ENCODE data around the gene SLC35F1. TPM values are rescaled to one million over a fixed set of nuclear protein-coding genes. Genes with fewer than 3 reads are reported as not detected.
"Not testable (repeated sequence)": the region's sequence is repeated elsewhere in the genome, so short reads cannot be mapped to it uniquely, and the experiment has no call there.

SLC35F1 gene
- total RNA-seq, 6 experiments from 2014 or later = 0.12 TPM; not detected in 5

DNA sequence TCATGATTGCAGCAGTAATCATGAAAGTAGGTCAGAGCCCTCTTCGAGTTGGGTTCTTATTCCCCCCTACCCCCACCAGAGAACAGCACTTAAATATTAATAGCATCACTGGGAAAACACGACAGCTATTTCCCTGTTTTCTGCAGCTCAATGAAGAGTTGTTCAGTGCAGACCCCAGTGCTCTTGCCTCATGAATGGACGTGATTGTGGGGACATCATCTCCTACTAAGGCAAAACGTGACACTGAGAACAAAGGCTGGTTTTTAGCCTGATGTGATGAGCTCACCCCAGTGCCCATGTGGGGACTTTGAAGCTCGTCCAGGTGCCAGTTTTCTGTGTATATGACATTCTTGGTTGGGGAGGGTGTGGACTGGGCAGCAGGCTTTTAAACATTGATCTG, 105.9 kb downstream of the SLC35F1 start:
- no peaks in the 10 kb centered on the region for H3K9me3 ChIP-seq
- DNase-seq (no peak), ATAC-seq (no peak)

DNA sequence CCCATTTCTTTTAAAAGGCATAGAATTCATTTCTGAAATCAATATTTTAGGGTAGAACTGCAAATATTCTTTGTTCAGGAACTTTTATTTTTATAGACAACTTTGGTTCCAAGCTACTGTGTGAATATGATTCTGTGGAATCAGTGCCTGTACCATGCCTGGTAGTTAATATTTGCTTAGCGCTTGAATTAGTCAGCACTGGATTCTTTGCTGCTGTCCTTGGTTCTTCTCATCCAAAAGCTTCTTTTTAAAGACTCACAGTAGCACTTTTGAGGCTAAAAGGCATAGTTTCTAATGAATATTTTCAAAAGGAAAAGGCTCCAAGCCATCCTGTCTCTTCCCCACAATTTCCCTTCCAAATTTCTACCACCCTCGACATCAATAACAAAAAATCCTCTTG, 109.5 kb downstream of the SLC35F1 start:
- WGBS (ENCODE audit: insufficient coverage, low coverage, low lambda C conversion rate, missing lambda C conversion rate) = 72% methylated on average over 2 of the region's 2 CpGs
- no peak overlapping the region for H3K27ac ChIP-seq
- H3K4me3 ChIP-seq = no peak overlapping the region
- no peak for TF ChIP-seq POLR2A (IDR thresholded peaks at IDR 0.05)
- TF ChIP-seq, protein P1, sequence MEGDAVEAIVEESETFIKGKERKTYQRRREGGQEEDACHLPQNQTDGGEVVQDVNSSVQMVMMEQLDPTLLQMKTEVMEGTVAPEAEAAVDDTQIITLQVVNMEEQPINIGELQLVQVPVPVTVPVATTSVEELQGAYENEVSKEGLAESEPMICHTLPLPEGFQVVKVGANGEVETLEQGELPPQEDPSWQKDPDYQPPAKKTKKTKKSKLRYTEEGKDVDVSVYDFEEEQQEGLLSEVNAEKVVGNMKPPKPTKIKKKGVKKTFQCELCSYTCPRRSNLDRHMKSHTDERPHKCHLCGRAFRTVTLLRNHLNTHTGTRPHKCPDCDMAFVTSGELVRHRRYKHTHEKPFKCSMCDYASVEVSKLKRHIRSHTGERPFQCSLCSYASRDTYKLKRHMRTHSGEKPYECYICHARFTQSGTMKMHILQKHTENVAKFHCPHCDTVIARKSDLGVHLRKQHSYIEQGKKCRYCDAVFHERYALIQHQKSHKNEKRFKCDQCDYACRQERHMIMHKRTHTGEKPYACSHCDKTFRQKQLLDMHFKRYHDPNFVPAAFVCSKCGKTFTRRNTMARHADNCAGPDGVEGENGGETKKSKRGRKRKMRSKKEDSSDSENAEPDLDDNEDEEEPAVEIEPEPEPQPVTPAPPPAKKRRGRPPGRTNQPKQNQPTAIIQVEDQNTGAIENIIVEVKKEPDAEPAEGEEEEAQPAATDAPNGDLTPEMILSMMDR (IDR thresholded peaks at IDR 0.05) = no peak
- no peaks in the 10 kb centered on the region for H3K4me1 ChIP-seq
- no peaks in the 10 kb centered on the region for H3K27me3 ChIP-seq
- DNase-seq = no peak
- ATAC-seq = no peak
- no peaks in the 10 kb centered on the region for H3K36me3 ChIP-seq
- H3K9me3 ChIP-seq = no peaks in the 10 kb centered on the region
- intact Hi-C loops (cut with DNase I) = no loop called here

More for the DNA sequence above, 105.9 kb downstream of the SLC35F1 start:
- Histone ChIP-seq H3K27ac (no peak overlapping the region), H3K27me3 (no peaks in the 10 kb centered on the region), H3K36me3 (no peaks in the 10 kb centered on the region), H3K4me3 (no peak overlapping the region), H3K4me1 (no peaks in the 10 kb centered on the region)
- TF ChIP-seq, protein P1 (IDR thresholded peaks at IDR 0.05) = no peak
- no peak for TF ChIP-seq POLR2A (IDR thresholded peaks at IDR 0.05)
- intact Hi-C loops (cut with DNase I) = no loop called here
- WGBS (ENCODE audit: insufficient coverage, low coverage, low lambda C conversion rate, missing lambda C conversion rate) = 24% methylated on average over 5 of the region's 5 CpGs

DNA sequence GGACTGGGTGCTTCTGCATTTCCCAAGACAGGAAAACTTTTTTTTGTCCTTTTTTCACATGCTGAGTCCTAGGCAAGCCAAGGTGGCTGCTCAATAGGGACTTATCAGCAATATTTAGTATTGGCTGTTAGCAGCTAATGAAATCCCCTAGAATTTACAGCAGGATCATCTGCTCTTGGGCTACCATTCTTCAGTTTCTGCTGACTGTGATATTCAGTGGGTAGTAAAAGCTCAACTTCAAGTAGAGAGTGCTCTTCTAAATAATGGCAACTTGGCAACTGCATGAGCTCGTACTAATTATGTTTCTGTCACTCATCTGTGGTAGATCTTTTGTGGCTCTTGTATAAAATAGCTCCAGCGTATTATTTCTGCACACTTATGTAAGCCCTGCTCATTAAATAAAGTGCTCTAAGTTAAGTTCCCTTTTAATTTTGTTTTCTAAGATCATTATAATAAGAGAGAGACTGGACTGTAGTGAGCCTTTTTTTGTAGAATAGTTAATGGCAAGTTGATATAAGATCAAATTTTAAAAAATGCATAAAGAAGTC, 110.3 kb downstream of the SLC35F1 start:
- ATAC-seq (no peak), DNase-seq (no peak)
- intact Hi-C loops (cut with DNase I) = no loop called here
- Histone ChIP-seq H3K36me3 (no peaks in the 10 kb centered on the region), H3K27ac (no peak overlapping the region), H3K9me3 (no peaks in the 10 kb centered on the region), H3K27me3 (no peaks in the 10 kb centered on the region), H3K4me1 (no peaks in the 10 kb centered on the region), H3K4me3 (no peak overlapping the region)
- WGBS (ENCODE audit: insufficient coverage, low coverage, low lambda C conversion rate, missing lambda C conversion rate) = 25% methylated on average over 2 of the region's 2 CpGs
- TF ChIP-seq, protein P1 (IDR thresholded peaks at IDR 0.05) = no peak
- no peak for TF ChIP-seq POLR2A (IDR thresholded peaks at IDR 0.05)

DNA sequence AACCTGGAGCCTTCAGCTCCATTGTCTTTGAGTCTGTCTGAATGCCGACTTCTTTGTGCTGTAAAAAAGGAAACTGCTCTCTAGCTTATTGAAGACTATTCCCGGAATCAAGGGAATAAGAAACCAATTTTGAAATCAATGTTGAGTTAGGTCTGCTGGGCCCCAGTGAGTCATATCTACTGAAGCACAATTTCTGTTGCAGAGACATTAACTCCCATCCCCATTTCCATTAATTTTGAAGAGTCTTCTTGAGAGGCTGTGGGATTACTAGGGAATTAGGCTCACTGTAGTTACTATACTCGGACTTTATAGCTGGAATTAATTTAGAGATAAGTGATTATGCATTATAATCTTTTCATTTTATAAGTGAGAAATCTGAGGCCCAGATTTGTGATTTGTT, 116.7 kb downstream of the SLC35F1 start:
- no peaks in the 10 kb centered on the region for H3K4me1 ChIP-seq
- intact Hi-C loops (cut with DNase I) = no loop called here
- ATAC-seq (no peak), DNase-seq (no peak)
- H3K9me3 ChIP-seq = no peaks in the 10 kb centered on the region
- no peaks in the 10 kb centered on the region for H3K27me3 ChIP-seq
- no peaks in the 10 kb centered on the region for H3K36me3 ChIP-seq
- no peak overlapping the region for H3K27ac ChIP-seq
- TF ChIP-seq POLR2A (IDR thresholded peaks at IDR 0.05) = no peak
- TF ChIP-seq, protein P1 (IDR thresholded peaks at IDR 0.05) = no peak
- no peak overlapping the region for H3K4me3 ChIP-seq
- 50% methylated on average over 3 of the region's 3 CpGs for WGBS (ENCODE audit: insufficient coverage, low coverage, low lambda C conversion rate, missing lambda C conversion rate)

DNA sequence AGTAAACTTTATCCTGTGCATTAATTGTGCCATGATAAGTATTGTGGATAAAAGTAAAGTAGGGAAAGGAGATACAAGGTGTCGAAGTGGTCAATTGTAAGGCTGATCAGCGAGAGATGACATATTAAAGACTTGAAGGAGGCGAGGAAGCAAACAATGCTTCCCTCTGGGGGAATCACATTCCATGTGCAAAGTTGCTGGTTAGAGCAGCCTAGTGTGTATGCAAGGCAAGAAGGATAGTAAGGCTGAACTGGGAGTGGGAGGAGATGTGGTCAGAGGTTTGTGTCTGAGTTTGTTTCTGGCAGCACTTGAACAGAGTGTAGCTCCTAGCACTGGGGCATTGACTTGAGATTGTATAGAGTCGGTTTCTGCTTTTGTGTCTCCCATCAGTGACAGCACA, 122.9 kb downstream of the SLC35F1 start:
- 52% methylated on average over 3 of the region's 4 CpGs for WGBS (ENCODE audit: insufficient coverage, low coverage, low lambda C conversion rate, missing lambda C conversion rate)
- DNase-seq (no peak), ATAC-seq (no peak)
- intact Hi-C loops (cut with DNase I) = no loop called here
- no peaks in the 10 kb centered on the region for H3K27me3 ChIP-seq
- no peaks in the 10 kb centered on the region for H3K9me3 ChIP-seq
- no peak overlapping the region for H3K27ac ChIP-seq
- no peaks in the 10 kb centered on the region for H3K4me1 ChIP-seq
- no peaks in the 10 kb centered on the region for H3K36me3 ChIP-seq
- TF ChIP-seq POLR2A (IDR thresholded peaks at IDR 0.05) = no peak
- TF ChIP-seq, protein P1 (IDR thresholded peaks at IDR 0.05) = no peak
- no peak overlapping the region for H3K4me3 ChIP-seq

DNA sequence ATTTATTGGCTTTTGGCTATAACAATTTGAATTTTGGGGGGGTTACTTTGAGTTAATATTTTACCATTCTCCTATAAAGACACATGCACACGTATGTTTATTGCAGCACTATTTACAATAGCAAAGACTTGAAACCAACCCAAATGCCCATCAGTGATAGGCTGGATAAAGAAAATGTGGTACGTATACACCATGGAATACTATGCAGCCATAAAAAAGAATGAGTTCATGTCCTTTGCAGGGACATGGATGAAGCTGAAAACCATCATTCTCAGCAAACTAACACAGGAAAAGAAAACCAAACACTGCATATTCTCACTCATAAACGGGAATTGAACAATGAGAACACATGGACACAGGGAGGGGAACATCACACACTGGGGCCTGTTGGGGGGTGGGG, 130.4 kb downstream of the SLC35F1 start:
- H3K27ac ChIP-seq; intact Hi-C loops (cut with DNase I); H3K4me1 ChIP-seq; H3K36me3 ChIP-seq; DNase-seq; ATAC-seq; H3K4me3 ChIP-seq; H3K9me3 ChIP-seq; H3K27me3 ChIP-seq: not testable (repeated sequence)
- 59% methylated on average over 3 of the region's 3 CpGs for WGBS (ENCODE audit: insufficient coverage, low coverage, low lambda C conversion rate, missing lambda C conversion rate)
